ENCODE measurements around the gene KRT73. TPM values are rescaled to one million over a fixed set of nuclear protein-coding genes. Genes with fewer than 3 reads are reported as not detected.

Gene KRT73
- total RNA-seq, 2 donors from 2014 or later: not detected

DNA sequence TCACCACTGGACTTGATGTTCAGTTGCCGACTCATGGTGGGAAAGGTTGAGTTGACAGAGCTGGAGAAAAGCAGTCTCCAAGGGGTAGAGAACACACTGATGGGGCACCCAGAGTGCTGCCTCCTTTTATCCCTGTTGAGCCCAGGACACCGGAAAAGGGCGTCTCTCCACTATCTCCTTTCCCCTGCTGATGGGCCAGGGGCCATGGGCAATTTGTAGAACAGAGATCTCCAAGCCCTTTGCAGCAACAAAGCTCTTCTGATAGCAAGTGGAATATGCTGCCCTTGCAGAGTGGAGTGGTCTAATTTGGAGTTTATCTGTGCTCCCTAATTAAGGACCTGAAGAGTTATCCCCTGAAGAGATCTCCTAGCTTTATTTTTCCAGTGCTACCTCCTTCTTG lies 44.6 kb downstream of the KRT73 start, which contains the start of gene KRT74:
Gene KRT74, minus strand, starts transcription at position 101 of the 400 bp plus-strand sequence. Its CDS starts 66 bp downstream, at position 35.
- TF ChIP-seq, protein P1, sequence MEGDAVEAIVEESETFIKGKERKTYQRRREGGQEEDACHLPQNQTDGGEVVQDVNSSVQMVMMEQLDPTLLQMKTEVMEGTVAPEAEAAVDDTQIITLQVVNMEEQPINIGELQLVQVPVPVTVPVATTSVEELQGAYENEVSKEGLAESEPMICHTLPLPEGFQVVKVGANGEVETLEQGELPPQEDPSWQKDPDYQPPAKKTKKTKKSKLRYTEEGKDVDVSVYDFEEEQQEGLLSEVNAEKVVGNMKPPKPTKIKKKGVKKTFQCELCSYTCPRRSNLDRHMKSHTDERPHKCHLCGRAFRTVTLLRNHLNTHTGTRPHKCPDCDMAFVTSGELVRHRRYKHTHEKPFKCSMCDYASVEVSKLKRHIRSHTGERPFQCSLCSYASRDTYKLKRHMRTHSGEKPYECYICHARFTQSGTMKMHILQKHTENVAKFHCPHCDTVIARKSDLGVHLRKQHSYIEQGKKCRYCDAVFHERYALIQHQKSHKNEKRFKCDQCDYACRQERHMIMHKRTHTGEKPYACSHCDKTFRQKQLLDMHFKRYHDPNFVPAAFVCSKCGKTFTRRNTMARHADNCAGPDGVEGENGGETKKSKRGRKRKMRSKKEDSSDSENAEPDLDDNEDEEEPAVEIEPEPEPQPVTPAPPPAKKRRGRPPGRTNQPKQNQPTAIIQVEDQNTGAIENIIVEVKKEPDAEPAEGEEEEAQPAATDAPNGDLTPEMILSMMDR (conservative IDR thresholded peaks at IDR 0.05): no peak
- no peak for DNase-seq
- no peak within 1 kb of the TSS for H3K9ac ChIP-seq (ENCODE audit: extremely low read depth, low read length, poor library complexity, severe bottlenecking)
- H3K27ac ChIP-seq (ENCODE audit: low read depth, low read length): no peak within 1 kb of the TSS
- Mint-ChIP-seq H3K4me1 (no peaks in the 10 kb centered on the region), H3K36me3 (ENCODE audit: low read depth) (no peaks in the 10 kb centered on the region), H3K4me3 (no peak within 1 kb of the TSS), H3K27ac (no peak within 1 kb of the TSS), H3K9me3 (no peaks in the 10 kb centered on the region), H3K27me3 (ENCODE audit: insufficient read depth) (peaks cover 14% of the 10 kb centered on the region)
- no peaks in the 10 kb centered on the region for H3K27me3 ChIP-seq (ENCODE audit: control insufficient read depth, insufficient read depth, low read length, poor library complexity, severe bottlenecking)
- H3K4me3 ChIP-seq (ENCODE audit: low read length): no peak within 1 kb of the TSS
- 93 to 100% methylated on average over 1 to 3 of the region's 3 CpGs for WGBS, 2 experiments (ENCODE audit: insufficient coverage in 1 of 2, insufficient read length in 1 of 2)
- no peaks in the 10 kb centered on the region for H3K36me3 ChIP-seq (ENCODE audit: control insufficient read depth, insufficient read depth, low read length)
- no peaks in the 10 kb centered on the region for H3K4me1 ChIP-seq (ENCODE audit: control insufficient read depth, insufficient read depth, low read length)
- no peaks in the 10 kb centered on the region for H3K9me3 ChIP-seq (ENCODE audit: control insufficient read depth, low read length)

DNA sequence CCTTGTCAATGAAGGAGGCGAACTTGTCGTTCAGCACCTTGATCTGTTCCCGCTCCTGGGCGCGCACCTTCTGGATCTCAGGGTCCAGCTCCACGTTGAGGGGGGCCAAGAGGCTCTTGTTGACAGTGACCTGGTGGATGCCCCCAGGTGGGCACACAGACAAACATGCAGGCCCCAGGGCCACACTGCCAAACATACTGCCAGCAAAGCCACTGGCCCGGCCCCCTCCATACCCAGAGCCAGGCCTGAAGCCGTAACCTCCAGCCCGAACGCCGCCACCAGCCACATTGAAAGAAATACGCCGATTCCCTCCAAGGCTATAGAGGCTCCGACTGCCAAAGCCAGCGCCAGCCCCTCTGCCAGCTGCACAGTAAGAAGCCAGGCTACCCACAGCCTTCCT lies 45.1 kb downstream of the KRT73 start:
- TF ChIP-seq, protein P1 (conservative IDR thresholded peaks at IDR 0.05): no peak
- H3K36me3 ChIP-seq (ENCODE audit: control insufficient read depth, insufficient read depth, low read length): no peaks in the 10 kb centered on the region

DNA sequence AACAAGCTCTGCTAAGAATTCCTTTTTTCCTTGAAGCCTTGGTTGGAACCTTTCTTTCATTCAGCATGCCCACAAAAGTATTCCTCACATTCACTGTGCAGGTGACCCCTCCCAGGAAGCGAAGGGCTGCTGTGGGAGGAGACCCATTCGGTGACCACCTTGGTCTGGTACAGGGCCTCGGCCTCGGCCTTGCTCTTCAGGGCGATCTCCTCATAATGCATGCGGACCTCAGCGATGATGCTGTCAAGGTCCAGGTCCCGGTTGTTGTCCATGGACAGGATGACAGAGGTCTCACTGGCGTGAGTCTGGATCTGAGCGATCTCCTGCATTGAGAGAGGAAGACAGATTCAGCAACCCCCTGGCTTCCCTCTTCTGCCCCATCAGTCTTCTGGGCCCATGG lies 47.8 kb downstream of the KRT73 start:
- Histone ChIP-seq H3K9me3 (ENCODE audit: control insufficient read depth, low read length) (no peaks in the 10 kb centered on the region), H3K4me3 (ENCODE audit: low read length) (no peak overlapping the region), H3K27ac (ENCODE audit: low read depth, low read length) (no peak overlapping the region), H3K27me3 (ENCODE audit: control insufficient read depth, insufficient read depth, low read length, poor library complexity, severe bottlenecking) (no peaks in the 10 kb centered on the region), H3K4me1 (ENCODE audit: control insufficient read depth, insufficient read depth, low read length) (no peaks in the 10 kb centered on the region), H3K9ac (ENCODE audit: extremely low read depth, low read length, poor library complexity, severe bottlenecking) (no peak overlapping the region), H3K36me3 (ENCODE audit: control insufficient read depth, insufficient read depth, low read length) (no peaks in the 10 kb centered on the region)
- Mint-ChIP-seq H3K27ac (no peak overlapping the region), H3K4me1 (peaks cover 7% of the 10 kb centered on the region), H3K9me3 (no peaks in the 10 kb centered on the region), H3K4me3 (no peak overlapping the region), H3K36me3 (ENCODE audit: low read depth) (no peaks in the 10 kb centered on the region), H3K27me3 (ENCODE audit: insufficient read depth) (peaks cover 20% of the 10 kb centered on the region)
- TF ChIP-seq, protein P1 (conservative IDR thresholded peaks at IDR 0.05): no peak
- DNase-seq: no peak
- WGBS, 2 experiments (ENCODE audit: insufficient coverage in 1 of 2, insufficient read length in 1 of 2): 89 to 92% methylated on average over 4 to 10 of the region's 10 CpGs

More for the DNA sequence above, 45.1 kb downstream of the KRT73 start:
- Histone ChIP-seq H3K27me3 (ENCODE audit: control insufficient read depth, insufficient read depth, low read length, poor library complexity, severe bottlenecking) (no peaks in the 10 kb centered on the region), H3K9ac (ENCODE audit: extremely low read depth, low read length, poor library complexity, severe bottlenecking) (no peak overlapping the region), H3K9me3 (ENCODE audit: control insufficient read depth, low read length) (no peaks in the 10 kb centered on the region), H3K4me1 (ENCODE audit: control insufficient read depth, insufficient read depth, low read length) (no peaks in the 10 kb centered on the region), H3K4me3 (ENCODE audit: low read length) (no peak overlapping the region), H3K27ac (ENCODE audit: low read depth, low read length) (no peak overlapping the region)
- 92 to 97% methylated on average over 15 of the region's 15 CpGs for WGBS, 2 experiments (ENCODE audit: insufficient coverage in 1 of 2, insufficient read length in 1 of 2)
- Mint-ChIP-seq H3K27me3 (ENCODE audit: insufficient read depth) (peaks cover 14% of the 10 kb centered on the region), H3K9me3 (no peaks in the 10 kb centered on the region), H3K4me3 (no peak overlapping the region), H3K27ac (no peak overlapping the region), H3K36me3 (ENCODE audit: low read depth) (no peaks in the 10 kb centered on the region), H3K4me1 (no peaks in the 10 kb centered on the region)
- DNase-seq: no peak

All from endodermal cell (in vitro differentiated cells).